Activated CD8-positive, alpha-beta memory T cell treated with anti-CD3 and anti-CD28 coated beads for 24 hours (primary cell): ENCODE data around the gene TMEM80.
"Not testable (repeated sequence)": the region's sequence is repeated elsewhere in the genome, so short reads cannot be mapped to it uniquely, and the experiment has no call there.

Experiments used
- DNase-seq: peaks from one replicate; pipeline ENCODE4 v3.0.0-alpha.2; 2020

The TMEM80 gene

DNA sequence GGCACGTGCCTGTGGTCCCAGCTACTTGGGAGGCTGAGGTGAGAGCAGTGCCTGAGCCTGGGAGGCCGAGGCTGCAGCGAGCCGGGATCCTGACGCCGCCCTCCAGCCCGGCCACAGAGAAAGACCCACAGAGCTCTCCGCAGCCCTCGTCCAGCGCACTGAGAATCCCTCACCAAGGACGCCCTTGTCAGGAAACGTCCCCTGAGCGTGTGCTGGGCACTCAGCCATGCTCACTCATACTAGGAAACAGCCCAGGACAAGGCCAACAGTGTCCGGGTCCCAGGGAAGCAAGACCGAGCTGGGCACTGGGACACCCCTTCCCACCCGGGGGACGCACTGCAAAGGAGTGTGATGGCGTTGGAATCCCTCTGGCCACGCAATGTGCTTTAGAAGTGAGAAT is 15.1 kb upstream of the TMEM80 start:
- DNase-seq: no peak

DNA sequence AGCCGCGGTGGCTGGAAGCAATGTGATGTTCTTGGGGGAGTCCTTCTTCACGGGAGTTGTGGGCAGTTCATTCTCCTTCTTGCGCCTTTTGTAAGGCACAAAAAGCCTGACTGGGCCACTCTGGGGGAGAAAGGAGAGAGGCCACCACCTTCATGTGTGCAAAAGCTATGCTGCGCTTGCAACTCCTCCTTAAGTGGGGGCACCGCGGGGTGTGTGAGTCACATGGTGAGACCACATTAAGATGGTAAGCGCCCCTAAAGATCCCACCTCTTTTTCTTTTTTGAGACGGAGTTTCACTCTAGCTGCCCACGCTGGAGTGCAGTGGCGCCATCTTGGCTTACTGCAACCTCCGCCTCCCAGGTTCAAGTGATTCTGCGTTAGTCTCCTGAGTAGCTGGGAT is 14.6 kb upstream of the TMEM80 start:
- peak; percentile 74 for DNase-seq

DNA sequence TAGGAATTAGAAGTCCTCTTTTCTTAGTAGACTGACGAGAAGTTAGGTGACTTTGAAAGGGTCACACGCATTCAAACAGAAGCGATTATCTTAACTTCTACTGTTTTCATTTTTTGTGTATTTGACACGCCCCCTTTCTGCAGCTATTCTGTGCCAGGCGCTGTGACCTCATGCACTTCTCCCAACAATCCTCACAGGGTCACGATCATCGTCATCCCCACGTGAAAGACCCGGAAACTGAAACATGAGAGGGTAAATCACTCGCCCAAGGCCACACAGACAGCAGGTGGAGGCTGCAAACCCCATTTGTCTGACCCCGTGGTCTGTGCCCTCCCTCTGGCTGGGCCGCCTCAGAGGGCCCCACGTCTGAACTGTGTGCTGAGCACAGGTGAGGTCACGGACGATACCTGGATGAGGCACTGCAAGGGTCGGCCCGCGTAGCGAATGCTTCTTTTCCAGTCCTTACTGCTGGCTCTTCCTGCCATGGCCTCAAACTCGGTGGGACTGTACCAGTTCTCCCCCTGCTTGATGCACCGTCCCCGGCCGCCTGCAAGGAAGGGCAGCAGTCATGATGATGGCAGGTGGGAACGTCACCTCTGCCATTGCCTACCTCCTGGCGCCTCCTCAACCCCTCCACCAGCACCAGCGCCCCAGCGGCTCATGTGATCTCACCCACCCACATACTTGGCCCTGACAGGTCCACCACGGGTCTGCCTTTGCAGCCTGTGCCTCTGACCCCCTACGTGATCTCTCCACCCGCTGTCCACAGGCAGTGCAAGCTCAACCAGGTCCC is 9.0 kb upstream of the TMEM80 start:
- DNase-seq: no peak

DNA sequence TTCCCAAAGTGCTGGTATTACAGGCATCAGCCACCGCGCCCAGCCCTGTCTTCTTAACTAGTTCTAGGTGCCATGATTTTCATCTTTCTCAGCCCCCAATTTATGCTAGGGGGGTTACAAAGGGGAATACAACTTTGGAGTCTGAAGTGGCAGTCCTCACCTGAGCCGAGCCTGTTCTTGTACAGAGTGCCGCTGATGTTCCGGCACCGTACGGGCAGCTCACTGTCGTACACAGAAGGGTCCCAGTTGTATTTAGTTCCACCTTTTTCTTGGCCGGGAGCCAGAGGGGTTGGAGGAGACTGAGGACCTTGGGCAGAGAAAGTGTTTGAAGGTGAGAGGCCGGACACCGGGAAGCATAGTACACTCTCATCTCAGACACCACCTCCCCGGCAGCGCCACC is 7.9 kb upstream of the TMEM80 start:
- DNase-seq: no peak

DNA sequence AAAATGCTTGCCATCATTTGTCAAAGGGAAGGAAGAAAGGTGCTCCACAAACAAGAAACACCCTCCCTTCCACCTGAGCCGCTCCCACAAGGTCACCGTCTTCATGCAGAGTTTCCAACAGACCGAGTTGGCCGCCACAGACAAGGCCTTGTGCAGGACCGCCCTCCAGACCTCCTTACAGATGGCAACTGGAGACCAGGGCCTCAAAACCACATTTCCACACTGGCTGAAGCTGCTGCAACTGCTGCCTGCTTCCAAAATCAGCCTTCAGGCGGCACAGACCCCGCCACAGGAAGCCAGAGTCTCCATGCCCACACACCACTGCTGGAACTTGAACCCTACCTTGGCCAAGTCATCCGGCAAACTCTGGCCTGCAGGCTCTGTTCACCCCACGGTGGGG is 6.9 kb upstream of the TMEM80 start:
- DNase-seq: no peak

DNA sequence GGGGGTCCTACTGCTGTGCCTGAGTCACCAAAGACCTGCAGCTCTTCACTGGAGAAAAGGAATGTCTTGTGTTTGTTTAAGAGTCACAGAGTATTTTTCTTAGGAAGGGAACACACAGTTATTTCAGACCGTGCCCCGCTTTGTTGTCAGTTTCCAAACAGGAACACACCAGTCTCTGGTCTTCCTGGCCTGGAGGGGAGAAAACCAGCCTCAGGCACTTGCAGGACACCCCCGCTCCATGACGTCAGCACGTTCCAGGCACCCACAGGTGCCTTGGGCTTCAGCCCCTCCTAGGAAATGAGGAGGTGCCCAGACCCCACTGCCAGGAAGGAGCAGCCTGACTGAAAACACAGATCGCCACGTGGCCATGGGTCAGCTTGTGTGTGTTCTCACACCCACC is 6.0 kb upstream of the TMEM80 start:
- no peak for DNase-seq

DNA sequence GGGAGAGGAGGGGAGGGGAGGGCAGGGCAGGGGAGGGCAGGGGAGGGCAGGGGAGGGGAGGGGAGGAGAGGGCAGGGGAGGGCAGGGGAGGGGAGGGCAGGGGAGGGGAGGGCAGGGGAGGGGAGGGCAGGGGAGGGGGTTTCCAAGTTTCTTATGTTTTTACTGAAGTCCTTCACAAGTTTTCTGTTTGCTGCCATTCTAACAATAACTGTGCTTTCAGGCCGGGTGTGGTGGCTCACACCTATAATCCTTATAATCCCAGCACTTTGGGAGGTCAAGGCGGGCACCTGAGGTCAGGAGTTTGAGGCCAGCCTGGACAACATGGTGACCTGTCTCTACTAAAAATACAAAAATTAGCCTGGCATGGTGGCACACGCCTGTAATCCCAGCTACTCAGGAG is 5.4 kb upstream of the TMEM80 start:
- DNase-seq: not testable (repeated sequence)

DNA sequence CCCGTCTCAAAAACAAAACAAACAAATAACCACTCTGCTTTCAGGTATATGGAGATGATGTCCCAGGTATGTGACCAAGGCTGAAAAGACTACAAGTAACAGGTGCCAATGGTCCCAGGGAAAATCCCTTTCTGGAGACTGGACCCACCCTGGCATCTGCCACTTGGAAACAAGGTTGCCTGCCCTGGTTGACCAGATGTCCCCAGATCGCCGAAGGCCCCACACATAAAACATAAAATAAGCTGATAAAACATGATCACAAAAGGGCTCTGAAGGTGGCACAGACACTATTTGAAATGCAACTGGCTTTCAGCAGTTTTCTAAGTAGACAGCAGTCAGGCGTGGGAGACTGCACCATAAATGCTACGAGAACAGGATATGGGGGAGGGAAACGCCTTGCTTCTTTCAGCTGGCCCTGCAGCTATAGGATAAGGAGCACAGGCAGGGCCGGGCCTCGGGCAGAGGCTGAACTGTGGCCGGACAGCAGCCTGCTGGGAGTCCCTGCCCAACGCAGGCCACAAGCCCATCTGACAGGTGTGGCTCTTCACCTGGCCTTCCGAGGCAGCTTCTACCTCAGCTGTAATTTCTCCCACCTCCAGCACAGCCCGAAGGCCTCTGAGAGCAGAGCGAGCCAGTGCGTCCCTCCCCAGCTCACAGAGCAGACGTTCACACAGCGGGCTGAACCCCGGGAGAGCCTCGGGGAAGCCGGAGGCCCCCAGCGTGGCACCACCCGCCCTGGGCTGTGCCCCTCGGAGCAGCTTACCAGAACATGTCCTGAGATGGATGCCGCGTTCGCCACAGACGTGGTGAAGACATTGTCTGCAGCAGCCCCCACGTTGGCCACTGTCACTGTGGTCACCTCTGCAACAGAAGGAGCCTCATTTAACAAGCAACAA is 4.6 kb upstream of the TMEM80 start:
- DNase-seq: no peak

DNA sequence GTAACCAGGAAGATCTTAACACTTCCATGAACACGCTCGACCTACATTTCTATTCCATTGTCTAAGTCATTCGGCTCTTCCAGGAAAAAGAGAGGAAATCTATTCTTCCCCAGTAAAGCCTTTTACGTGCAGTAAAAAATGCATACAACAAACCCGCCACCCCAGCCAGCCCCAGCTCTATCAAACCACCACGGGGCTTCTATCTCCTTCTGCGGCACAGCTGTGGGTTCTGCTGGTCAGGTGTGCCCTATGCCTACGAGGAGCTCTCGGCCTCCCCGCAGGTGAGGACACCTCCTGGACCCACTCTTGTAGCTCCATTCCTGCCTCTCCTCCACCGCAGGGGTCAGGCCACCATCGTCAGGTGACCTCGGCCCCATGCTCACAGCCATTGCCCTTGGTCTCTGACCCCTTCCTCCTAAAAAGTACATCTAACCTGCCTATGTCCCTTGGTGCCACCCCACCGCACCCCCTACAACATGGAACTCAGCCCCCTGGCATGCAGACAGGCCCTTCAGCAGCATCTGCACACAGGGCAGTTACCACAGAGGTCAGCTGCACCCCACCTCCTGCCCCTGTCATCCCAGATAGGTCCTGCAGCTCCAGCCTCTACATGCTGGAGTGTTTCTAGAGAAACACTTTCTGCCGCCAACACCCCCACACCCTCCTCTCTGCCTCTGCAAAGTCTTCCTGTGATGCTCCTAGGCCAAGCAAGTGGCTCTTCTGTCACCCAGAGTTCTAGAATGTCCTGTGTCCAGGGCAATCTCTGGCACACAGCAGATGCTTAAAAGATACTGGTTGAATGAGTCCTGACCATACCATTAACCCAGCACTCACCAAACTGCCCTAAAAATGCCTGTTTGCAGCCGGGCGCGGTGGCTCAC is 3.7 kb upstream of the TMEM80 start:
- no peak for DNase-seq

DNA sequence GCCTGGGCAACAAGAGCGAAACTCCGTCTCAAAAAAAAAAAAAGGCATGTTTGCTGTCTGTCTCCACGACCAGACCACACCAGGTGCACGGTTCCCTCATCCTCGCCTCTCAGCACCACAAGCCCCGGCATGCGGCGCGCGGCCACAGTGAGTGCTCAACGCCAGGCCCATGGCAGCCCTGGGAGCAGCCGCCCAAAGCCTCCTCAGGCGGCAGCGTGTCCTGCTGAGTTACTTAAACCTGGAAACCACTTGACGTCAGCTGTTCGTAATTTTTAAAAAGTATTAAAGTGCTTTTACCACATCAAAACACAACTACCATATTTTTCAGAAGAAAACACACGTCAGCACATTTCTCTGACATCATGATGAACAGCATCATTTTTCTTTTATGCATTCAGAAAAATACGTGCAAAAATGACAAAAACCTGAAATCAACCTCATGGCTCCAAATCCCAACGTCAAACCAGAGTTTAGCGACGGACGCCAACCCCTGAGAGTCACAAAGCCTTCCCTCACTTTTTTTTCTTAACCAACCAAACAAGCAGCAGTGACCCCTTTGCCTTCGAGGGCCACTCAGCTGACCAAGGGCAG is 2.7 kb upstream of the TMEM80 start:
- no peak for DNase-seq

DNA sequence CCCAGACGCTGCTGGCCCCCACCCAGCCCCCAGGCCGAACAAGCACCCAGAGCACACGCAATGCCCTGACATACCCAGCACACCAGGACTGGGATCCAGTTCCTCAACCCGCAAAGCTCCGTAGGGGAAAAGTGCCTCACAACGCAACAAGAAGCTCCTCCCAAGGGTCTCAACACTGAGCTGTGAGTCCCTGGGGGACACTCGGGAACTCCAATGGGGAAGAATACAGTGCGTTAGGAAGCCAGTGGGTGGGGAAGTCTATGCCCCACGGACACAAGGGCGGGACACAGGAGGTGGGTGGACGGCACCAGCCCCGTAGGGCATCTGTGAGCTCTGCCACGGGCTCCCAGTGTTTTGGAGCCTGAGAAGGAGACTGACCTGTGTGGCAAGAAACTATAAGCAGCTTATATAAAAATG is 2.2 kb upstream of the TMEM80 start:
- DNase-seq: no peak

DNA sequence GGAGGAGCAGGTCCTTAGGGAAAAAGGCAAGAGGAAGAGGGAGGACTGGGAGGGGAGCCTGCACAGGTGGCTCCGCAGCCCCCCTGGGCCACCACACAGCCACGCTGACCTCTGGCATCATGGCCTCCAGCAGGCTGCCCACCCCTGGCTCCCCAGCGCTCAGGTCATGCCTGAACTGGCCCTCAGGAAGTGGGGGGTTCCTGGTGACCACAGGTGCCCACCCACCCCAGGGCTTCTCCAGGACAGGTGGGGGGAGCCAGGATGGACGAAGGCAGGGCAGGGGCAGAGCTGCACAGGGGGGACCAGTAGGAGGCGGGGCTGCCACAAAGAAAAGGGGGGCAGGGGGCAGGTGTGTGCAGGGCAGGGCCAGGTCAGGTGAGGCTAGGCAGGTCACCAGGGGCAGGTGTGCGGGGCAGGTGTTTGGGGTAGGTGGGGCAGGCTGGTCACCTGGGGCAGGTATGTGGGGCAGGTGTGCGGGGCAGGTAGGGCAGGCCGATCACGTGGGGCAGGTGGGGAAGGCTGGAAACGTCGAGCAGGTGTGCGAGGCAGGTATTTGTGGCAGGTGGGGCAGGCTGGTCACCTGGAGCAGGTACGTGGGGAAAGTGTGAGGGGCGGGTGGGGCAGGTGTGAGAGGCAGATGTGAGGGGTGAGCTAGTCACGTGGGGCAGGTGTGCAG is 1.6 kb upstream of the TMEM80 start:
- DNase-seq: no peak

DNA sequence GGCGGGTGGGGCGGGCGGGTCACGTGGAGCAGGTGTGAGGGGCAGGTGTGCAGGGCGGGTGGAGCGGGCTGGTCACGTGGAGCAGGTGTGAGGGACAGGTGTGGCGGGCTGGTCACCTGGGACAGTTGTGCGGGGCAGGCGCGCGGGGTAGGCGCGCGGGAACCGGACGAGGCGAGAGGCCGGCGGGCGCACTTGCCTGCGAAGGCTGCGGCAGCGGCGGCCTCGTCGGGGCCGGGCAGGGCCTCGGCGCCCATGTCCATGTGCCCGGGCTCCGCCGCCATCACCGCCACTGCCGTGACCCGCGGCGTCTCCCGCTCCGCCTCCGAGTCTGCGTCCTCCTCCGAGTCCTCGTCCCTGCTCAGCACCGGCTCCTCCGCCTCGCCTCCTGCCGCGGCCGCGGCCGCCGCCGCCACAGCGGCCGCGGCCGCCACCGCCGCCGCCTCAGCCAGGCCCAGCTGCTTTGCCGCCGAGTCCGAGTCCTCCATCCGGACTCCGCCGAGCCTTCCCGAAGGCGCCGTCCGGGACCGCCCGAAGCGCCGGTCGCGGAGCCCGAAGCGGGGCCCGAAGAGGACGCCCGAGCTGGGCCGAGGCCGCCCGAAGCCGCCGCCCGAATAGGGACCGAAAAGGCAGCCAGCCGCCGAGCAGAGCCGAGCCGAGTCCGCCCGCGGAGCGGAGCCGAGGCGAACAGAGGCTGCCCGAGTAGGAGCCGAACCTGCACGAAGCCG is 891 bp upstream of the TMEM80 start, which contains the start of gene DEAF1:
DEAF1 (minus strand) TSS at position 660 of the 725 bp plus-strand sequence; CDS start at position 485, 175 bp downstream.
- no peak for DNase-seq

DNA sequence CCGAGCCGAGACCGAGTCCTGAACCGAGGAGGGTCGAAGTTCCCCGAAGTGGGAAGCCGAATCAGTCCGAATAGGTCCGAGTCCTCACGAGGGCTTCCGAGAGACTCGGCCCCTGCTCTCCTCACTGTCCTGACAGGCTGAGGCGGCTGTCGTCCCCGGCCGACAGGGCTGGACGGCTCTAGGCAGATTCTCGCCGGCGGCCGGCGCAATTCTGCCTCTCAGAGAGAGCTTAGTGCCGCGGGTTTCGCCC is 403 bp upstream of the TMEM80 start:
- peak; percentile 100 for DNase-seq

DNA sequence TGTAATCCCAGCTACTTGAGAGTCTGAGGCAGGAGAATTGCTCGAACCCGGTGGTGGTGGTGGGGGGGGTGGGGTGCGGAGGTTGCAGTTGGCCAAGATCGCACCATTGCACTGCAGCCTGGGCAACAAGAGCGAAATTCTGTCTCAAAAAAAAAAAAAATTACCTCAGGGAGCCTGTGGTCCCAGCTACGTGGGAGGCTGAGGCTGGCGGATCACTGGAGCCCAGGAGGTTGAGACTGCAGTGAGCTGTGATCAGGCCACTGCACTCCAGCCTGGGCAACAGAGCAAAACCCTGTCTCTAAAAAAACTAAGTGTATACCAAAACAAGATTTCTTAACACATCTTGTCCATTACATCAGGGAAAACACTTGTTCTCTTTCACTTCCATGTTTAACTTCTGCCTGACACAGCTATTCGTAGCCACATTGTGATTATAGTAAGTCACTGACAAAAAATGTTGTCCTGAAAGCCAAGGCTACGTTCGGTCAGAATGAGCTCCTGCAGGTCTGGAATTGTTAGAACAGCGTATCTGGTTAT is 1.4 kb downstream of the TMEM80 start:
- DNase-seq: peak; percentile 50

DNA sequence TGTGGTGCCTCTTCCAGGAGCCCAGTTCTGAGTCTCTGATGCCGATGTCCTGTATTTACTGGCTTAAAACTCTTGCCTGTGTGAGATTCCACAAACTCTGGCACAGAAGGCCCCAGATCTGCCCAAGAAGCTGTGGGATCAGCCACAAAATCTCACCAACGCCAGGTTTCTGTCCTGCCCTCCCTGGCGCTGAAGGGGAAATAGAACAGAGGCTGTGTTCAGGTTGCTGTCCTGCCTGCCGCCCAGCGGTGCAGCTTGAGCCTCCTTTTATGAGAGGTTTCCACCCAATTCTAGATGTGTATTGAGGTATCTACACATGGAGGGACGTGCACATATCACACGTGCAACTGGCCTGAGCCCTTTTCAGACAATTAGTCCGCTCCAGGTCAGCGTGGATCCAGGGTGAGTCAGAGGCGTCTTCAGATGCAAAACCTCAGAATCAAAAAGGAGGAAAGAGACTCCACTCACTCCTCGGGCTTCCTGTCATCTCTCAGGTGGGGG is 2.2 kb downstream of the TMEM80 start:
- peak; percentile 56 for DNase-seq

DNA sequence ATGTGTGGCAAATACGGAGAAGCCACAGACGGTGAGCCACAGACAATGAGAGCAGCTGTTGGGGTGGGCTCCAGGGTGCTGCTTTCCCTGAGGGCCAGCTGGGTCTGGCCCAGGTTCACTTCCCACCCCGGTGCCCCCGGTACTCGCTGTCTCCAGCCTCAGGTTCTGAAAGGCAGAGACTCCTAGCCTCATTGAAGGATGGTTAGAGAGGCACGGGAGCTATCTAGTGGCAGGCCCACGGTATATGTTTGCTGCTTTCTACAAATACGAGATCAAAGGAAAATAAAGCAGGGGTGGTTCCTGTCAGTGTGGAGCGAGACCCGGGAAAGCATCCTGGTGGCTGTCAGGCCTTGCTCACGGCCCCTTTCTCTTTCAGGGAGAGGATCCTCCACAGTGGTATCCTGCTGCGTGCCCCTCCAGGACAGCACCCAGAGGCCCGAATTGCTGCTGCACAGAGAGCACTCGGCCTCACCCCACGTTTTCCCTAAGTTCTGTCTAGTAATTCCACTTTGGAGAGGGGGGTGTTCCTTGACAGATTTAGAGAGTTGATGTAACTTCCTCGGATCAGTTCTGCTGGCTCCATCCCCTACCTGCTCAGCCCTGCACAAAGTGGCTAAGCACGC is 3.0 kb downstream of the TMEM80 start:
- no peak for DNase-seq

DNA sequence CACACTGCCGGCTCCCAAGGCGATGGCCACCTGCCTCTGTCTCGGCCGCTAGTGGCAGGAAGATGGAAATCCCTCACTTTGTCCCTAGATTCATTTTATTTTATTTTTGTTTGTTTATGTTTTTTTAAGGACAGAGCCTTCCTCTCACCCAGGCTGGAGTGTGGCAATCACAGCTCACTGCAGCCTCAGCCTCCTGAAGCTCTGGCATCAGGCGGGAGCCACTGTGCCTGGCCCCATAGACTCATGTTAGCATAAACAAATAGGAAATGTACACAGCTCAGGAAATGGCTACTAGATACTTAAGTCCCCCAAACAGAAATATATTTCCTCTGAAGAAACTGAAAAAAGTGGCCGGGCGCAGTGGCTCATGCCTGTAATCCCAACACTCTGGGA is 3.5 kb downstream of the TMEM80 start:
- DNase-seq: no peak

DNA sequence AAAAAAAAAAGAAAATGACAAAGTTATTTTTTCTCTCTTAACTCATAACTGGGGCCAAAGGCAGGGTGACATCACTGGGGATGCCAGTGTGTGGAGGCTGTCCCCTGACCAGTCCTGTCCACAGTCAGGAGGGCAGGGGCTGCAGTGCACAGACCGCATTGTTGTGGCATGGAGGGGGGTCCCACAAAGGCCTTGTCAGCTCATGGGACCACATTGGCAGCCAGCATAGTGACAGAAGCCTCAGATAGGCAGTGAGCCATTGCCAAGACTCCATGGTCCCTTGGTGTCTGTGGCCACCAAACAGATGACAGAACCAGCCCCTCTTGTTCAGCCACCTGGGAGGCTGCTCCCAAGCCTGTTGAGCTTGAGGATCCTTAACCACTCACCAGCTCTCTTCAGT is 4.1 kb downstream of the TMEM80 start:
- no peak for DNase-seq

DNA sequence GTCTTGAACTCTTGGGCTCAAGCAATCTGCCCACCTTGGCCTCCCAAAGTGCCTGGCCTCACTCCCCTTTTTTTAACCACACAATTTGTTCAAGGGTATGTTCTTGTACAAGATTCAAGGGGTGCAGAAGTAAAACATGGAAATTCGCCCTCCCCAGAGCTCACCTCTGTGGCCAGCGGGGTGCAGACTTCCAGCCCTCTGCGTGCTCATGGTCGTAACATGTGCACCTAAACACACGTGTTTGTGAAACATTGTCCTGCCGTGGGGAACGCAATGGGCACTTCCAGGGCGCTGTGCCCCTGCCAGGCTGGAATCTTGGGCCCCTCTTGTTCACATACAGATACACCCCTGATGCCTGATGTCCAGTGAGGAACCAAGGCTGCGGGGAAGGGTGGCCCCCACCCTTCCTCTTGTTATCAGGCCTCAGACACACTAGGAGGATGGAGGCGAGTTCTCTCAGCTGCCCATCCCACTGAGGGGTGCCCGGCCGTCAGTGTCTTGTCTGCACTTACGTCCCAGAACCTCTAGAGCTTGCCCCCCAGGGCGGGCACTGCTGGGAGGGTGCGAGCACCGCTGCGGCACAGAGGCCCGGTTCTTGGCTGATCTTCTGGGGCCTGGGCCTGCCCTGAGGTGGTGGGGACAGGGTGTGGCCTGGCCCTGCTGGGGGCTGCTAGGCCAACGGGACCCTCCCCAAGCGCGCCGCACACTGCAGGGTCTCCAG is 6.3 kb downstream of the TMEM80 start:
- no peak for DNase-seq
